GM21723 (cell line): ENCODE measurements around the gene KRTAP6-2.

Source experiments
- ATAC-seq: cut with Tn5 transposase; IDR thresholded peaks from one replicate; pipeline ENCODE4 v1.9.1; 2021; ENCODE audit warnings: mild to moderate bottlenecking, moderate library complexity; ENCODE audit not compliant: unreplicated experiment

KRTAP6-2 gene

DNA sequence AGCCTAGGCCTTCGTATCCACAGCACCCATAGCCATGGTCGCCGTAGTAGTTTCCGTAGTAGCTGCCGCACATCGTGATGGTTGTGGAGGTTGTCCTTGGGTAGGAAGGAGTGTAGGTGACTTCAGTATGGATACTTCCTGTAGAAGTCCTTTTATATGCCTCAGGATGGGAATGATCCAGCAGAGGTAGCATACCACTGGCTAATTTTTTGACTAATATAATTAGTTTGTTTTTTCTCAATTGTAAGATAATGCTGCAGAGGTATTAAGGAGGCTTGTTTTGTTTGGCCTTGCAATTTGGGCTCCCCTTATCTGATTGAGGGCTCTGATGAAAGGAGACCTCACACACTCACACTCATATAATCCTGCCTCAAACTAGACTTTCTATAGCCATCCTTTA, at the start of gene KRTAP6-2:
TSS of gene KRTAP6-2 (minus strand) at position 101 of the 400 bp plus-strand sequence. CDS start at position 73, 28 bp downstream.
- no peak for ATAC-seq

- no peak for ATAC-seq
Measured at GRCh38 chr21:30646904-30647414, 48.3 kb upstream of the KRTAP6-2 start.

DNA sequence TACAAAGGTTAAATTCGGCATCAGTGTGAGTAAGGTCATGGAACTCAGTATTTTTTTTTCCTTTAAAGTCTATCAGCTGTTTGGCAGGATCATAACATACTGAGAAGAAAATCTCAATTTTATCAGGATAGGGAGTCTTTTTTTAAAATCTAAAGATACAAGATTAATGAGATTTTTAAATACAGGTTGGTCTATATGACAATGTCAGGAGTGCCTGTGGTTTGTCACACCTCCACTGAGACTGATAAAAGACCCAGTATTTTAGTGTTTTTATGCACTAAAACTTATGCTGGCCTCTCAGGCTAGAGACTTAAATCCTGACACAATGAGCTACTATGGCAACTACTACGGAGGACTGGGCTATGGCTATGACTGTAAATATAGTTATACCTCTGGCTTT, 43.9 kb upstream of the KRTAP6-2 start, which contains the start of gene KRTAP20-3:
TSS of gene KRTAP20-3 (plus strand) at position 301 of the 400 bp plus-strand sequence.
- ATAC-seq: no peak

DNA sequence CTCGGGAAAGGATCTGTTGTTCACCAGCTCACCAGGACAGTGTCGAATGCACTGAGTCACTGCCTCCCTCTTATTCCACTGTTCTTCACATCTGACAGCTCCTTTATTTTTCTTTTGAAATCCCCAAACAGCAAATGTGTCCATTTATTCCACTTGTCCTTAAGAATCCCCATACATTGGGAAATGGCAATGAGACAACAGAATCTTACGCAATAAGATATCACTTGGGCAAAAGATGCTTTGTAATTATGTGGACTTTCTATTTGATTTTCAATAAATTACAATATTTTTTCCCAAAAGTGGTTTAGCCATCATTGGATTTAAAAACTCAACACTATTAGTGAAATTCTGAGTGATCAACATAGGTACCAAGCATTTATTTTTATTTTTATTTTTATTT, 40.0 kb upstream of the KRTAP6-2 start:
- no peak for ATAC-seq

- no peak for ATAC-seq
Measured at GRCh38 chr21:30634906-30635305, 36.2 kb upstream of the KRTAP6-2 start, which contains the start of gene KRTAP20-2. TSS of gene KRTAP20-2 (plus strand) at chr21:30635206. CDS start at chr21:30635264, 58 bp downstream.

DNA sequence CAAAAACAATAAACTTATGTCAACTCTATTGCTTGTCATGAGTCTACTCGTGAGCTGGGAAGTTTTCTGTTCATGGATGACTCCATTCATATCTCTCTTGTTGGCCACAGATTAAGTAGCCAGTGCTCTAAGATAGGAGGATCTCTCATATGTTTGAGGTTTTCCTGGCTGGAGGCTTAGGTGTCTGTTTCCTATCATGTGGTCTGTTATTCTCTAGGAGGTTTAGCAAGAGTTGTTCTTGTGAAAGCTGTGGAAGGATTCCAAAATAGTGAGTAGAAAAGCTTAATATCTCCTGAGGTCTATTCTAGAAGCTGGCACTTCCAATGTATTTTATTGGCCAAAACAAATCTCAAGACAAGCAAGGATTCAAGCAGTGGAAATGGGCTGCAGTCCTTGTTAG, 30.5 kb upstream of the KRTAP6-2 start:
- no peak for ATAC-seq

DNA sequence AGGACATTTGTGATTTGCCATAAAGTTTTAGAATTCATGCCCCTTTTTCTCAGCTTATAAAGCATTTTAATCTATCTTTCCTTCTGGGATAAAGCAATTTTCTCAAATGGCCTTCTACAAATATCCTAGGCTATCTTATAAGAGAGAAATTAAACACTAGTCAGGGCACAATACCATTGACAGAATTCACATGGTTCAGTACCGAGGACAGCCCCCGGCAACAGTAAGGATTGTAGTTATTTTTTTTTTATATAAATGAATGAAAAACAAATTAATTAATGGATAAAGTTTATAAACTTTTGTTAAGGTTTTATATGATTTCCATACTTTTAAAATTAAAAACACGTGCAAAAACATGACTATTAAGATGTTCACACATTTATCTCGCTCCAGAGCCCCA, 29.4 kb upstream of the KRTAP6-2 start:
- ATAC-seq: no peak

DNA sequence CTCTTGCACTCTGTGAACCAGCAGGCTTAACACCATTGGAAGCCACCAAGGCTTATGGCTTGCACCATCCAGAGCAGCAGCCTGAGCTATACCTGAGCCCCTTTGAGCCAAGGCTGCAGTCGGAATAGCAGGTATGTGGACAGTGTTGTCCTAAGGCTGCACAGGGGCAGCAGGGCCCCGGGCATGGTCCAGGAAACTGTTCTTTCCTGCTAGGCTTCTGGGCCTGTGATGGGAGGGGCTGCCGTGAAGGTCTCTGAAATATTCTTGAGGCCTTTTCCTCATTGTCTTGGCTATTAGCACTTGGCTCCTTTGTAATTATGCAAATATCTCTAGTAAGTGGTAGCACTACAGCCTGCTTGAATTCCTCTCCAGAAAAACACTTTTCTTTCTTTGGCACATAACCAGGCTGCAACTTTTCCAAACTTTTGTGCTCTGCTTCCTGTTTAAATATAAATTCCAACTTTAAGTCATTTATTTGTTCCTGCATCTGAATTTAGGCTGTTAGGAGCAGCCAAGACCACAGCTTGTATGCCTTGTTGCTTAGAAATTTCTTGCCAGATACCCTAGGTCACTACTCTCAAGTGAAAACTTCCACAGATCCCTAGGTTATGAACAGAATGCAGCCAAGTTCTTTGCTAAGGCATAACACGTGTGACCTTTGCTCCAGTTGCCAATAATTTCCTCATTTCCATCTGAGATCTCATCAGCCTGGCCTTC, 26.9 kb upstream of the KRTAP6-2 start:
- no peak for ATAC-seq

- no peak for ATAC-seq
Measured at GRCh38 chr21:30623362-30623761, 24.7 kb upstream of the KRTAP6-2 start.

DNA sequence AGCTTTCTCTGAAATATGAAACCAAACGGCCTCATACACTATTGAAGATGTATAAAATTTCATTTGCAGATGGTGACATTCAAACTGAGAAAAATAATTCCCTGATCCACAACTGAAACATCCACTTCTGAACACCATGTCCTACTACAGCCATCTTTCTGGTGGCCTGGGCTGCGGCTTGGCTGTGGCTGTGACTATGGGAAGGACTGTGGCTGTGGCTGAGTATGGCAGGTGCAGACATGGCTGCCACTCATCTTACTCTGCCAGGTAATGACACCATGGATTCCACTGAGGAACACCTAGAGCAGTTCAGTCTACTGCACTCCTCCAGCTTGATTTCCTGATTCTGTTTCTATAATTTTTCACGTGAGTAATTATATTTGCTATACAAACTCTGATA, 21.8 kb upstream of the KRTAP6-2 start, which contains the start of gene KRTAP20-4:
TSS of gene KRTAP20-4 (plus strand) at position 106 of the 400 bp plus-strand sequence.
- ATAC-seq: no peak

- no peak for ATAC-seq
Measured at GRCh38 chr21:30620080-30620479, 21.4 kb upstream of the KRTAP6-2 start.

- no peak for ATAC-seq
Measured at GRCh38 chr21:30616125-30616524, 17.4 kb upstream of the KRTAP6-2 start, which contains the start of gene KRTAP20-1. TSS of gene KRTAP20-1 (plus strand) at chr21:30616425. CDS start at chr21:30616455, 30 bp downstream.

DNA sequence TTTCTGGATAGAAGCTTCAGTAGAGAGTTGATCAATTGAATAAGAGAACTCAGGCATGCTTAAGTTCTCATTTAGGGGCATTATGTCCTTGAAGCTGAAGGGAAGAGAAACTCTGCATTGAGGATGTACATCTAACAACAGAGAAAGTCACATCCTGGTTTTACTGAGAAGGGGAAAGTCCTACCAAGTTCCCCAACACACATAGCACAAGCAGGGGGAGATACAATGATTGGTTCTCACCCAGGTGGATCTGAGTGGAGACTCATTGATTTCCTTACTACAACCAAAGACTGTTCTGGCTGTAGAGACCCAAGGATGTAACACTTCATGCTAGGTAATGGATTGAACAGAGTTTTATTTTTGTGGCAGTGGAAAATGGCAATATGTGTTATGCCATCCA, 16.5 kb upstream of the KRTAP6-2 start:
- ATAC-seq: no peak

- ATAC-seq: no peak
Measured at GRCh38 chr21:30613836-30614235, 15.1 kb upstream of the KRTAP6-2 start, which contains the start of gene KRTAP6-1. TSS of gene KRTAP6-1 (minus strand) at chr21:30613930. CDS start at chr21:30613904, 26 bp downstream.

DNA sequence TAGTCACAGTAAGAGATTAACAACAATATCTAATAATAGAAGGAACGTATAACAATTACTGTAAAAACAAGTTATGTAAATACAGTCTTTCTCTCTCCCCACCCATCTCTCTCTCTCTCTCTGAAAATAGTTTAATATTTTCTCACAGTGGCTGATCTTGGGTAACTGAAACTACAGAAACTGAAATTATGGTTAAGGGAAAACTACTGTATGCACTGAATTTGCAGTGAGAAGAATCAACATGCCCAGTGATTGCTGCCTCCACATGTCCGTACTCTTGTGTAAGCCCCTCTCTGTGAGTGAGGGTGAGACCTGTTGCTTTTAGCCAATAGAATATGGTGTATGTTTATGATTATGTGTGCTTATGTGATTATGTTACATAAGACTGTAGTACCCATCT, 13.4 kb upstream of the KRTAP6-2 start:
- ATAC-seq: no peak

GRCh38 chr21:30605968-30606367, 7.3 kb upstream of the KRTAP6-2 start:
- no peak for ATAC-seq

DNA sequence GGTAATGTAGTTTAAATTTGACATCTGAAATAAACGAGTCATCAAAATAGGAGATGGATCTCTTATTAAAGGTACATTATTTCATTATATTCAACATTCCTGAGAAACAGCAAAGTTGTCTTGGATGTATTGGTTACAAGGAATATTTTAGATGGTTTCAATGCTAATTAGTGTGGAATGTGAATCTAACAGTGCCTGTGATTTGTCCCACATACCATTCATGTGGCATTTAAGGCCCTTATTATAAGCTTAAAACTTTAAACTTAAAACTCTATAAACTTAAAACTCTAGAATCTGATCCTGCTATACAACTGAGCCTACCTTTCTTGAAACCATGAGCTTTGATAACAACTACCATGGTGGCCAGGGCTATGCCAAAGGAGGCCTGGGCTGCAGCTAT, 2.1 kb upstream of the KRTAP6-2 start, which contains the start of gene KRTAP22-1:
TSS of gene KRTAP22-1 (plus strand) at position 301 of the 400 bp plus-strand sequence.
- no peak for ATAC-seq

DNA sequence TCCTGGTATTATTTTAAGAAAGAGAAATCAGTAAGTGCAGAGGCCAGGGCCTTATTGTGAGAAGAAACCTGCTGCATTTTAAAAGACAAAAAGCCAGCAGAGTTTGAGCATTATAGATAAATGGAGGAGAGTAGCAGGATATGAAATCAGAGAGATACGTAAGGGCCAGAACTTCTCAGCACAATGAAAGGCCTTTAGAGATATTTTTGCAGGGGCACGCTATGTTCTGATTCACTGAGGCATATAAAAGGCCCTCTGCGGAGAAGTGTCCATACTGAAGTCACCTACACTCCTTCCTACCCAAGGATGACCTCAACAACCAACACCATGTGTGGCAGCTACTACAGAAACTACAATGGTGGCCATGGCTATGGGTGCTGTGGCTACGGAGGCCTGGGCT, 6.6 kb downstream of the KRTAP6-2 start, which contains the start of gene KRTAP6-3:
TSS of gene KRTAP6-3 (plus strand) at position 301 of the 400 bp plus-strand sequence. CDS start at position 307, 6 bp downstream.
- ATAC-seq: no peak

DNA sequence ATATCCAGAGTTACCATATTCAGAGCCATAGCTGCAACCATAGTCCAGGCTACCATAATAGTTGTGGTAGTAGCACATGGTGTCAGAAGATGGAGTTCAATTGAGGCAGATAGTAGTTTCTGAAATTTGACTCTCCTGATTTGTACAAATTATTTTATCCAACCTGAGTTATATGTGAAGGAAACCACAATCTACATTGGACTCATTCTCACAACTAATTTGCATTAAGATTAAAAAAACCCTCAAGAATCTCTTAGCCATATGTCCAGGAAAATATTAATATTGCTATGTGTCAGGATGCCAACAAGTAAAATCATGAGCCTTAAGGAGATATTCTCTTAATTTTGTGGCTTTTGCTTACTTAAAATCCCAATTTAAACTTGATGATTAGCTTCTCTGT, 8.4 kb downstream of the KRTAP6-2 start, which contains the start of gene KRTAP22-2:
TSS of gene KRTAP22-2 (minus strand) at position 101 of the 400 bp plus-strand sequence.
- ATAC-seq: no peak

- ATAC-seq: no peak
Measured at GRCh38 chr21:30582870-30583269, 15.8 kb downstream of the KRTAP6-2 start.

DNA sequence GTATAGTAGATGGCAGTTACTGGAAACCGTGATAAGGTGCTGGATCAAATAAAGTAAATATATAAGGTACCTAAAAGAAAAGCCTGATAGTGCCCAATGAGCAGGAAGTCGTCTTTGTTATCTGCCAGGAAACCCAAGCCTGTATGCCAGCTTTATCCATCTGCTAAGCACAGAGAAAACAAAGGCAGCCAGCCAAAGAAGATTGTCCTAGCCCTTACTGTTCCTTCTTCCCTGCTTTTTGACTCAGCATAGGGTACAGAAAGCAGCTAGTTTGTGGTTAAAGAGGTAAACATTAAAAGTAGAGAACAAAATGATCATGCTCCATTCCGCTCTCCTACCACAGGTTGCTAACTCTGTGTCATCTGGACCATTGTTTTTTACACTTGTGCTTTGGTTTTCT, 18.6 kb downstream of the KRTAP6-2 start:
- ATAC-seq: no peak

GRCh38 chr21:30579346-30579745, 19.4 kb downstream of the KRTAP6-2 start:
- no peak for ATAC-seq
